Measurements from ENCODE around the gene KIAA0753.

The KIAA0753 gene

DNA sequence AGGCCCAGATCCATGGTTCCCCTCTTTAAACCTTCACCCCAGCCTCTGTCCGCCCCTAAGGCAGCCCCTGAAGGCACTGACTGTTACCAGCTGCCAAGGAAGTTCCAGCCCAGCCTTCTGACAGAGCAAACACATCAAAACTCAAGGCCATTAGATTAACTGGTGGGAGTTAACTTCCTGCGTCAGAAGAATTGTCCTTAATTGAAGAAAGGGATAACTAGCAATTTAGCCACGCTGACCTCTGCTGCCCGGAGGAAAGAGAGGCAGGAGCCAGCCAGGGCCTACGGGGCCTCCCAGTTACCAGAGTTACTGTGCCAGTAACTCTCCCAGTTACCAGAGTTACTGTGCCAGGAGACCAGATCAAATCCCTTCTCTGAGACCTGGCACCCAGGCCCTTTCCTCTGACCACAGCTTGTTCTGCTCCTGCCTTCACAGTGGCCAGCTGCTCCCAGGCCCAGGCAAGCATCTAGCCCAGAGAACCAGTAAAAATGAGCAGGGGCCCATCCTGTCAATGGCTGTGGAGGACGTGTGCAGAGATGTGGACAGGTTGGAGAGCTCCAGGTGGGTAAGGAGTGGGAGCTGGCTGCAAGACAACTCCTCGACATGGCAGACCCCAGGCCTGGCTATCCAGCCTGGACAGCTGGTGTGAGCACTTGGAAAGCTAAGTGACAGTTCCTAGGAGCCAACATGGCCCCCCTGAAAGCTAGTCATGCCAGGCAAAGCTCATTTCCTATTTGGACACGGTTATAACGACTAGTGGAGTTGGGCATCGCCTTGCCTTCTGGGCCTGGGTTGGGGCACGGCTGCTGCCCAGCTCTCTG lies 81.4 kb downstream of the KIAA0753 start:
- H3K36me3 ChIP-seq (ENCODE audit: low read length) = no peaks in the 10 kb centered on the region
- H3K4me3 ChIP-seq (ENCODE audit: insufficient read depth, low read length, poor library complexity, severe bottlenecking) = no peak overlapping the region
- H2AFZ ChIP-seq (ENCODE audit: low read depth, low read length, severe bottlenecking) = no peak overlapping the region
- no peaks in the 10 kb centered on the region for H3K79me2 ChIP-seq (ENCODE audit: insufficient read depth, low read length)
- no peaks in the 10 kb centered on the region for H3K9me3 ChIP-seq (ENCODE audit: insufficient read depth, low read length)
- H3K4me2 ChIP-seq (ENCODE audit: low read depth, low read length, poor library complexity, severe bottlenecking) = no peak overlapping the region
- no peak overlapping the region for H3K9ac ChIP-seq (ENCODE audit: low read length)
- TF ChIP-seq, protein P1, sequence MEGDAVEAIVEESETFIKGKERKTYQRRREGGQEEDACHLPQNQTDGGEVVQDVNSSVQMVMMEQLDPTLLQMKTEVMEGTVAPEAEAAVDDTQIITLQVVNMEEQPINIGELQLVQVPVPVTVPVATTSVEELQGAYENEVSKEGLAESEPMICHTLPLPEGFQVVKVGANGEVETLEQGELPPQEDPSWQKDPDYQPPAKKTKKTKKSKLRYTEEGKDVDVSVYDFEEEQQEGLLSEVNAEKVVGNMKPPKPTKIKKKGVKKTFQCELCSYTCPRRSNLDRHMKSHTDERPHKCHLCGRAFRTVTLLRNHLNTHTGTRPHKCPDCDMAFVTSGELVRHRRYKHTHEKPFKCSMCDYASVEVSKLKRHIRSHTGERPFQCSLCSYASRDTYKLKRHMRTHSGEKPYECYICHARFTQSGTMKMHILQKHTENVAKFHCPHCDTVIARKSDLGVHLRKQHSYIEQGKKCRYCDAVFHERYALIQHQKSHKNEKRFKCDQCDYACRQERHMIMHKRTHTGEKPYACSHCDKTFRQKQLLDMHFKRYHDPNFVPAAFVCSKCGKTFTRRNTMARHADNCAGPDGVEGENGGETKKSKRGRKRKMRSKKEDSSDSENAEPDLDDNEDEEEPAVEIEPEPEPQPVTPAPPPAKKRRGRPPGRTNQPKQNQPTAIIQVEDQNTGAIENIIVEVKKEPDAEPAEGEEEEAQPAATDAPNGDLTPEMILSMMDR (IDR thresholded peaks at IDR 0.05; ENCODE audit: insufficient read depth, low read length, poor library complexity, severe bottlenecking) = no peak
- TF ChIP-seq EZH2phosphoT487 (conservative IDR thresholded peaks at IDR 0.05; ENCODE audit: low read length) = no peak
- H3K27ac ChIP-seq (ENCODE audit: low read depth, low read length) = no peak overlapping the region
- H3K27me3 ChIP-seq (ENCODE audit: low read length) = no peaks in the 10 kb centered on the region
- H3F3A ChIP-seq (ENCODE audit: insufficient read depth) = no peaks in the 10 kb centered on the region
- H3K9me2 ChIP-seq (replicated peaks; ENCODE audit: insufficient read depth, low read length) = no peaks in the 10 kb centered on the region
- no peaks in the 10 kb centered on the region for H4K20me1 ChIP-seq (ENCODE audit: low read depth, low read length)

DNA sequence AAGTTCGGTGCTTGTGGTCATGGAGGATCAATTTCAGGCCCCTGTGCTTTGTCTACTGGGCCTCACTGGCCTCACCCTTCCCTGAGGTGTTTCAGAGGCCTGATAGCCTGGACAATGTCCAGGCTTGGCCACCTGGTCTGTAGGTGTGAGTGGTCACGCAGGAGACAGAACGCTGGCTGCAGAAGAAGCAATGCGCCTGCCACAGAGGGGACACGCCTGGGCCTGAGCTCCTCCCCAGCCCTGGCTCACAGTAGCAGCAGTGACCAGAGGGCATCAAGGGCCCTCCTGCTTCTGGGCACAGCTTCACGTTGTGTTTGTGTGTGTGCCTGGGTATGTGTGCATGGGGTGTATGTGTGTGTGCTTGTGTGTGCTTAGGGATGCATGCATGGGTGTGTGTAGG lies 82.2 kb downstream of the KIAA0753 start:
- Histone ChIP-seq H3K9me3 (ENCODE audit: insufficient read depth, low read length) (no peaks in the 10 kb centered on the region), H4K20me1 (ENCODE audit: low read depth, low read length) (no peaks in the 10 kb centered on the region), H3K4me2 (ENCODE audit: low read depth, low read length, poor library complexity, severe bottlenecking) (no peak overlapping the region), H3K27ac (ENCODE audit: low read depth, low read length) (no peak overlapping the region), H3K36me3 (ENCODE audit: low read length) (no peaks in the 10 kb centered on the region), H3K27me3 (ENCODE audit: low read length) (no peaks in the 10 kb centered on the region), H3K79me2 (ENCODE audit: insufficient read depth, low read length) (no peaks in the 10 kb centered on the region), H3K9ac (ENCODE audit: low read length) (no peak overlapping the region), H2AFZ (ENCODE audit: low read depth, low read length, severe bottlenecking) (no peak overlapping the region), H3F3A (ENCODE audit: insufficient read depth) (no peaks in the 10 kb centered on the region), H3K9me2 (replicated peaks; ENCODE audit: insufficient read depth, low read length) (no peaks in the 10 kb centered on the region), H3K4me3 (ENCODE audit: insufficient read depth, low read length, poor library complexity, severe bottlenecking) (no peak overlapping the region)
- TF ChIP-seq, protein P1 (IDR thresholded peaks at IDR 0.05; ENCODE audit: insufficient read depth, low read length, poor library complexity, severe bottlenecking) = no peak
- no peak for TF ChIP-seq EZH2phosphoT487 (conservative IDR thresholded peaks at IDR 0.05; ENCODE audit: low read length)

DNA sequence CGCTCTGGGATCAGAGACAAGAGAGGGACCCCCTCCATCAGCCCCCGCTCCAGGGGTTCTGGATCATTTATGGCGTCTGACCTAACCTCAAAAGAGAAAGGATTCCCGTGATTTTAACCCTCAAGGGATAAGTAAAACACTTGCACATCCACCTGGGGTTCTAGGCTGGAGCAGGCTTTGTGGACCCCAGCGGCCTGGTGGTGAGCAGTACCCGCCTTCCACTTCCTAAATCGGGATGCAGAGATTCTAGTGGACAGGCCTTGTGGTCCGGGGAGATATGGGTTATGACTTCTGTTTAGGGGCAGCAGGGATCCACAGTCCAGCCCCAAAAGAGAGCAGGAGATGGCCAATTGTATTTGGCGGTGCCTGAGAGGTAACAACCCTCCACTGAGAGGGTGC lies 83.5 kb downstream of the KIAA0753 start:
- no peak overlapping the region for H3K27ac ChIP-seq (ENCODE audit: low read depth, low read length)
- no peak overlapping the region for H3K4me3 ChIP-seq (ENCODE audit: insufficient read depth, low read length, poor library complexity, severe bottlenecking)

More for the DNA sequence above, 83.5 kb downstream of the KIAA0753 start:
- no peak overlapping the region for H3K4me2 ChIP-seq (ENCODE audit: low read depth, low read length, poor library complexity, severe bottlenecking)
- no peak overlapping the region for H2AFZ ChIP-seq (ENCODE audit: low read depth, low read length, severe bottlenecking)
- H3K9me2 ChIP-seq (replicated peaks; ENCODE audit: insufficient read depth, low read length) = no peaks in the 10 kb centered on the region
- no peaks in the 10 kb centered on the region for H3K27me3 ChIP-seq (ENCODE audit: low read length)
- TF ChIP-seq EZH2phosphoT487 (conservative IDR thresholded peaks at IDR 0.05; ENCODE audit: low read length) = no peak
- TF ChIP-seq, protein P1 (IDR thresholded peaks at IDR 0.05; ENCODE audit: insufficient read depth, low read length, poor library complexity, severe bottlenecking) = no peak
- H4K20me1 ChIP-seq (ENCODE audit: low read depth, low read length) = no peaks in the 10 kb centered on the region
- H3K9me3 ChIP-seq (ENCODE audit: insufficient read depth, low read length) = no peaks in the 10 kb centered on the region
- H3K9ac ChIP-seq (ENCODE audit: low read length) = no peak overlapping the region
- no peaks in the 10 kb centered on the region for H3K79me2 ChIP-seq (ENCODE audit: insufficient read depth, low read length)
- H3F3A ChIP-seq (ENCODE audit: insufficient read depth) = no peaks in the 10 kb centered on the region
- H3K36me3 ChIP-seq (ENCODE audit: low read length) = no peaks in the 10 kb centered on the region
